Measurements from ENCODE around the gene SF3B1.
"Not testable (repeated sequence)": the region's sequence is repeated elsewhere in the genome, so short reads cannot be mapped to it uniquely, and the experiment has no call there.

SF3B1 gene

GRCh38 chr2:197383825-197384224 lies 51.0 kb downstream of the SF3B1 start:
- DNase-seq (ENCODE audit: low read depth in 4 of 4, low spot score in 1 of 4), result no peak

GRCh38 chr2:197381641-197382040 lies 53.2 kb downstream of the SF3B1 start:
- no peak for DNase-seq (ENCODE audit: low read depth in 4 of 4, low spot score in 1 of 4)

DNA sequence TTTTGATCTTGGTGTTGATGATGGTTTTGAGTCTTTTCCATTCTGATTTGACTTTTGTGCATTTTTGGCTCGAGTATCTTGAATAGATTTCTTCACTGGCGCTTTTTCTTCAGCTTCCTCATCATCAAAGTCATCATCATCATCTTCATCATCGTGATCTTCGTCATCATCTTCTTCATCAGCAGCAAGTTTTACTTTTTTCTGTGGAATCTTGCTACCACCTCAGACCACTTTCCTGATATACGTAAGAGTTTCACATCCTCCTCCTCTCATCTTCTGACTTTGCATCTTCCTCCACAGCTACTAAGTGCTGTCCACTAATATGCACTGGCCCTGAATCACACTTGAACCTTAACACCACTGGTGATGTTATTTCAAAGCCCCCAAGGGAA lies 54.9 kb downstream of the SF3B1 start:
- DNase-seq (ENCODE audit: low read depth in 4 of 4, low spot score in 1 of 4), result not testable (repeated sequence)

DNA sequence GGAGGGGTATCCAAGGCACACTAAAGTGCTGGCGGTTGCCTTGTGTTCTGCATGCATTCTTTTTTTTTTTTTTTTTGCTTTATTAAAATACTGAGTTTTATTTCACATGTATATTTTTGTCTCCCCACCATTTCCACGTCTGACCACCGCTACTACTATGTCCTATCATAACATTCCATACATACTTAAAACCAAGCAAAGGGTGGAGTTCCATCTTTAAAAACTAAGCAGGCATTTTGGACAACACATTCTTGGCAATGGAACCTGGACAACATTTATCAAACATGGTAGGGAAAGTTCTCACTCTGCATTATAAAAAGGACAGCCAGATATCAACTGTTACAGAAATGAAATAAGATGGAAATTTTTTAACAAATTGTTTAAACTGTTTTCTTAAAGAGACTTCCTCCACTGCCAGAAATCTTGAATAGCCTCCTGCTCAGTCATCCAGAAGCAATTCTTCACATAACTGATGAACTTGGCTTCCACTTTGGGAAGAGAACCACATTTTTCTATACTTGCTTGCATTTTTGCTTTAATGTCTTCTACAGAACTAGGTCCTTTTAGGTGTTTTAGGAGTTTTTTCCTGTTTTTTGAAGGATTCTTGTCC lies 55.4 kb downstream of the SF3B1 start:
- not testable (repeated sequence) for DNase-seq (ENCODE audit: low read depth in 4 of 4, low spot score in 1 of 4)

DNA sequence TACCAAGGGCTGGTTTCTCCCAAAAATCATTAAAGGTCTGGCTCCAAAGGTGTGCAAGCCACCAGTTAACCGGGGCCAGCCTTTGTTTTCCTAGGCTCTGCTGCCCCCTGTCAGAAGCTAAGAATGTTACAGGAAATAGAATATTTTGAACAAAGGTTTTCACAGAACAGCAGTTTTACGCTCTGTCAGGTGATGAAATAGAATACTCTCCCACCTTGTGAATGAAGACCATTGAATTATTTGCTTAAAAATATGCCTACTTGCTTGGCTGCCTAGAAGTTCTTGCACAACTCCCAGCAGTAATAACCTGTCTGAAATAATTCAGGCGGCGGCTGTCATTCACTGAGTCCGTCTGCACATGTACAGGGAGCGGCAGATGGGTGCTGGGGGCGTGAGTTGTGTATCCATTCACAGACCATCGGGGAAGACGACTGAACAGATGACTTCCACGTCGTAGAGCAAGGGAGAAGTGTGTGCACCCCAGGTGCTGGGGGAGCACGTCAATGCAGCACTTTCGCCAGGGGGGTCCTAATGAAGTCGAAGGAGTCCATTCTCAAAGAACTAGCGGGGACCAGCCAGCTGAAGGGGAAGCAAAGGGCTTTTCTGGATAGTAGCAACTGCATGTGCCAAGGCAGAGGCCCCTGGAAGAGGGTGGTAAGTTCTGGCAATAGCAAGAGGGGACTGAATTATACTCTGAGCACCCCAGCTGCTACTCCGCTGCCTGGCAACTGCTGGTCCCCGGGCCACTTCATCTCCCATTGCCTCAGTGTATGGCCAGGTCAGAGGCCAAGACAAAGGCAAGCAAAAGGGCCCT lies 56.1 kb downstream of the SF3B1 start:
- DNase-seq (ENCODE audit: low read depth in 4 of 4, low spot score in 1 of 4), result peak; percentile 22 to 40 (median 37)

DNA sequence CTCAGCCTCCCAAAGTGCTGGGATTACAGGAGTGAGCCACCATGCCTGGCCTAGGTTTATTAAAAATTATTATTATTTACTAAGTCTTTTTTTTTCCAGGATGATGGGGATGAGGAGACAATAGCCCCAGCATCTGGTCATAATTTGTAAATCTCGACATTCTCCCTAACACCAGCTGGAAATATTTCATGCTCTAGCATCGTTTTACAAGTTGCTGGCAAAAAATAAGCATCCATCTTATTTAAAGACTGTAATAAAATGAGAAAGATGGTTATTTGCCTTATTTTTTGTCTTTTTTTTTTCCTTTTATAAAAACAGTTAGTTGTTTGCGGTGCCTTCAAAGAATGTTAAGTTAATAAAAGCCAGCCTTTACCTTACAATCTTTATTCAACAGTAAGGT lies 56.7 kb downstream of the SF3B1 start:
- DNase-seq (ENCODE audit: low read depth in 4 of 4, low spot score in 1 of 4), result no peak

GRCh38 chr2:197377670-197378069 lies 57.2 kb downstream of the SF3B1 start:
- no peak for DNase-seq (ENCODE audit: low read depth in 4 of 4, low spot score in 1 of 4)

DNA sequence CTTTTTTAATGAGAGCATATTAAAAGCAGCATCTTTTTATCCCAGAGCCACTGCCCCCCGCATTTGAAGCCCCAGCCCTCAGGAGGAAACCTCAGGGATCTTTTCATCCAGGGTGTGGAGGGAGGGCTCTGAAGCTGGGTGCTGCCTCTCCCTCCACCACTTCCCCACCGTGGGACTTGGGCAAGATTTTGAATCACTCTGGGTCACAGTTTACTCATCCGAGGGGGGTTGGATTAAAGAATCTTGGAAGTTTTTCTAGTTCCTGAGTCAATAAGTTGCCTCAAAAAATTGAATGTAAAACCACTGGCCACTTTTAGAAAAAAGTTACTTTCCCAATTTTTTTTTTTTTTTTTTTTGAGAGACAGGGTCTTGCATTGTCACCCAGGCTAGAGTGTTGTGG lies 62.2 kb downstream of the SF3B1 start:
- DNase-seq (ENCODE audit: low read depth in 4 of 4, low spot score in 1 of 4), result no peak

GRCh38 chr2:197370664-197371063 lies 64.2 kb downstream of the SF3B1 start:
- not testable (repeated sequence) for DNase-seq (ENCODE audit: low read depth in 4 of 4, low spot score in 1 of 4)

- DNase-seq (ENCODE audit: low read depth in 4 of 4, low spot score in 1 of 4), result no peak
Measured at GRCh38 chr2:197369933-197370320, 64.9 kb downstream of the SF3B1 start.

GRCh38 chr2:197369228-197369932 lies 65.4 kb downstream of the SF3B1 start:
- no peak for DNase-seq (ENCODE audit: low read depth in 4 of 4, low spot score in 1 of 4)

- DNase-seq (ENCODE audit: low read depth in 4 of 4, low spot score in 1 of 4), result no peak
Measured at GRCh38 chr2:197368412-197368811, 66.4 kb downstream of the SF3B1 start.

DNA sequence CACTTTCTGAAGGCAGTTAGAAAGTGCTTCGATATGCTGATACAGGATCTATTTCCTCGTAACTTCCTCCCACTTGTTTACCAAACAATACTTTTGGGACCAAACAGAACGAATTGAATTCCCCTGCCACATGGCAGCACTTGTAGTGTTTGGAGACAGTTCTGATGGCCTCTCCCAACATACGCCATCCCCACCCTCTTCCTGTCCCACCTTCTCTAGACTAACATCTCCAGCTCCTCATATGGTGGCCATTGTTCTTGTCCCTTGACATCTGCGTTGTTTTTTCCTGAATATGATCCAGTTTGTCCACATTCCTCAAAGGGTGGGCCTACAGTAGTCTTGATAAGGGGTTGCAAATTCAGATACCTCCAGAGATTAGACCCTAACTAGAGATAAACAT lies 70.8 kb downstream of the SF3B1 start:
- DNase-seq (ENCODE audit: low read depth in 4 of 4, low spot score in 1 of 4), result no peak

GRCh38 chr2:197360744-197361156 lies 74.1 kb downstream of the SF3B1 start:
- no peak for DNase-seq (ENCODE audit: low read depth in 4 of 4, low spot score in 1 of 4)

- no peak for DNase-seq (ENCODE audit: low read depth in 4 of 4, low spot score in 1 of 4)
Measured at GRCh38 chr2:197359859-197360258, 75.0 kb downstream of the SF3B1 start.

- no peak for DNase-seq (ENCODE audit: low read depth in 4 of 4, low spot score in 1 of 4)
Measured at GRCh38 chr2:197358931-197359330, 75.9 kb downstream of the SF3B1 start.

DNA sequence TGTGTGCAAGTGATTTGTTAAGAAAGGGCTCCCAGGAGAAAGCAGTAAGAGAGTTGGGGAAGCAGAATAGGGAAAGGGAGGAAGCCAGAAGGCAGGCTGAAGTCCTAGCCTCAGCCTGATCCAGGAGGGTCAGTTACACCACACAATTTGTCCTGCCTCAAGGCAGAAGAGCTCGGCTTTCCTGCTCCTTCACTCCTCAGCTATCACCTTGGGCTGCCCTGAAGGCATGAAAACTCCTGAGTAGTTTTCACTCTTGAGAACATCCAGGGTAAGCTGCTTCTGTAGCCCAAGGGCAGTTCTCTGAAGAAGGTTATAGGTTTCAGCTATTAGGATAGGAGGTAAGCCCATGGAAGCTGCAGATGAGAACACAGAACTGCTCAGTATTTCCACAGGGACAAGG lies 76.8 kb downstream of the SF3B1 start:
- DNase-seq (ENCODE audit: low read depth in 4 of 4, low spot score in 1 of 4), result no peak

DNA sequence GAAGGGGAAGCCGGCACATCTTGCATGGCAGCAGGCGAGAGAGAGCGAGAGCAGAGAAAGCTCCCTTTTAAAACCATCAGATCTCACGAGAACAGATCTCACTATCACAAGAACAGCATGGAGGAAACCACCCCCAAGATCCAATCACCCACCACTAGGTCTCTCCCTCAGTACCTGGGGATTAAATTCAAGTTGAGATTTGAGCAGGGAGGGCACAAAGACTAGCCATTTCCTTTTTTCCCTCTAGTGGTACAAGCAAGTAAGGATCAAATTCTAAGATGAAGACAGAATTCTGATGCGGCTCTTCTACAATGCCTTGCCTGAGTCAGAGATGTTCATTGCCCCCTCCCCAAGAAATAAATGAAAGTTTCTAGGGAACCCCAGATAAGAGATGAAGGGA lies 78.7 kb downstream of the SF3B1 start:
- no peak for DNase-seq (ENCODE audit: low read depth in 4 of 4, low spot score in 1 of 4)

DNA sequence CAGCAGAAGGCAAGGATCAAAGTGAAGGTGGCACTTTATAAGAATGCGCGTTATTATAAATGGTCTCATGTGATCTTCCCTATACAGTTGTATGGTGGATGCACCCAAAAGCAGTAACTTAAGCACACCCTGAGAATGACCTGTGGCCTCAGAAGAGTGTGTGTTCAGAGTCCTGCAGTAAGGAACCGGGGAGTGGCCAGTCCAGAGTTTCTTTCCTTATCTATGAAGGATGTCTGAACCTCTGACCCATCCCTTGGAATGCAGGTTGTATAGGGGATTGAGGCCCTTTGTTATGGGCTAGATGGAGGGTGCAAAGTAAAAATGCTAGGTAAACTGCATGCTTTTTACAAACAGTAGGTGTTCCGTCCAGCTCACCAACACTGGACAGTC lies 80.7 kb downstream of the SF3B1 start:
- DNase-seq (ENCODE audit: low read depth in 4 of 4, low spot score in 1 of 4), result no peak

- DNase-seq (ENCODE audit: low read depth in 4 of 4, low spot score in 1 of 4), result no peak
Measured at GRCh38 chr2:197353393-197354168, 81.2 kb downstream of the SF3B1 start.

- no peak for DNase-seq (ENCODE audit: low read depth in 4 of 4, low spot score in 1 of 4)
Measured at GRCh38 chr2:197349699-197350098, 85.1 kb downstream of the SF3B1 start.
